ENCODE data around the gene KLHL42.

Gene KLHL42

GRCh38 chr12:27780612-27781408 is 777 bp downstream of the KLHL42 start:
- DNase-seq = peak; percentile 55

- peak; percentile 30 for DNase-seq
Observed at GRCh38 chr12:27781680-27782079, 1.6 kb downstream of the KLHL42 start.

DNA sequence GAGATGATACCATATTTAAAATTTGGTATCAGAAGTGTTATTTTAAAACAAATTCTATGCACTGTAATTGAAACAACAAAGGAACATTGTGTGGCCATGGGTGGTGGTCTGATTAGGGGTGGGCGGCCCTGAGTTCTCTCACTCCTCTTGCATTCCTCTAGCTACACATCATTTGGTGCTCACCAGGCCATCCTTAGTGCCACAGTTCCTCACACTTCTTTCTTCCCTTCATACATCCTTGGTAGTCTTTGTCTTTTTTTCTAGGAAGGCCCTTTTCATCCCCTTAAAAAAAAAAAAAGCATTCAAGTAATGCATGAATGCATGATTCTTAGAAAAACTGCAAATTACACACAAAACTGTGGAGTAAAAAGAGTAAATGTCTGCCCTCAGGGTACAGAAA is 2.4 kb downstream of the KLHL42 start:
- DNase-seq = peak; percentile 16

- DNase-seq = no peak
Observed at GRCh38 chr12:27785882-27786570, 6.0 kb downstream of the KLHL42 start.

DNA sequence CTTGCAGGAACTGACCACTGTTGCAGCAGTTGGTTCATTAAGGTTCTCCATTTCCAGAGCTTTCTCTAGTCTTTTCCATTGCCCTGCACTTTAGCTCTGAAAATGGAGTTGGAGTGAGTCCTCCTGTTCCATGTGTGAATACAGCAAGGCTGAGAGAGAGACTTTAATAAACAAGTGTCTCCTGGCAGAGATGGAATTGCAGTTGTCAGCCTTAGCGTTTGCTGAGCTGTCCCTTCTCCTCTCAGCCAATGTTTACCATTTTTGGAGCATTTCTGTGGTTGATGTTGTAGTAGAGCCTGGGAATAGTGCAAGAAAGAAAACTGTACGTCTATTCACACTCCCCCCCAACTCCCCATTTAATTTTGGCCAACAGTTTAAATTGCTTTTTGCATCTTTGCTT is 7.5 kb downstream of the KLHL42 start:
- no peak for DNase-seq

DNA sequence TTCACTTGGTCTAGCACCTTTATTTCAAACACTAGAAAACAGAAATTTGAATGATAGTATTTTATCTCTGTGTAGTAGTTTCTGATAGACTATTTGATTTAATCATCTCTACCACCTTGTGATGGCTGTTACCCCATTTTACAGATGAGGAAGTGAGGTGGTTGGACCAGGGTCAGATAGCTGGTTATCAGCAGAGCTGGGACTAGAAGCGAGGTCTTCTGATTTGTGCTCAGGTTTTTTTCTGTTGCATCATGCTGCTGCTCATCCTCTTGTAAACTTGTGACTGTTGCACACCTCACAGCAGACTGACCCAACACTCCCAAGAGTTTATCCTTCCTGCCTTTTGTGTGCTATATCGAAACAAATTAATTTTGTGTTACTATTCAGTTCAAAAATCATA is 10.1 kb downstream of the KLHL42 start:
- DNase-seq = no peak

DNA sequence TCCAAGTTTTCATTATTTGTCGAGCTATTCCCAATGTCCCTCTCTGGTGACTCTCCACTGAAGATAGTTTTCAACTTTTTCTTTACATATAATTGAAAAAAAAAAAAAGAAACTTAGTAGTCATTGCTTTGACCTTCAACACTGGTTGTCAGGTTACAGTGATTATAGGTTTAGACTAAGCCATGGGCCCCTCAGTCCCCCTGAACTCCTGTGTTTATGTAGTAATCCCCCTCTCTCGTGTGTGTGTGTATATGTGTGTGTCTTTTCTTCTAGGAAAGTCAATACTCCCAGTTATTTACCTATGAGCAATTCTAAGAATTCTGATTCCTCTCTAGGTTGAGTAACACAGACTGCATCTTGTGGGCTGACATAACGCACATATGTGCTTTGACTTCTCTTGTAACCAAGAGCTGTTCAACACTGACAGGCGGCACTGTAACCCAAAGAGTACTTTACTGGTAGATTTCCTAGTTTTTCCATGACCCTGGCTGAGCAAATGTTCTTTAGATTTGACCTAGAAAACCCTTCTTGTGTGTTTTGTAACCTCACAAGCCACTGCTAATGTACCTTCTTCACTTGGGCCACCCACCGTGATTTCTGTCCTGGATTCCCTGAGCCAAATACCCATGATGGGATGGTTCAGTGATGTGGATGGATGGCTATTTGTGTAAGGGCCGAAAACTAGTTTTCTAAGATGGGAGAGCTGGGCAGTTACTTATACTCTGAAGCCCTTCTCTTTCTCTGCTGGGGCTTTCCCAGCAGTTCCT is 15.0 kb downstream of the KLHL42 start:
- no peak for DNase-seq

DNA sequence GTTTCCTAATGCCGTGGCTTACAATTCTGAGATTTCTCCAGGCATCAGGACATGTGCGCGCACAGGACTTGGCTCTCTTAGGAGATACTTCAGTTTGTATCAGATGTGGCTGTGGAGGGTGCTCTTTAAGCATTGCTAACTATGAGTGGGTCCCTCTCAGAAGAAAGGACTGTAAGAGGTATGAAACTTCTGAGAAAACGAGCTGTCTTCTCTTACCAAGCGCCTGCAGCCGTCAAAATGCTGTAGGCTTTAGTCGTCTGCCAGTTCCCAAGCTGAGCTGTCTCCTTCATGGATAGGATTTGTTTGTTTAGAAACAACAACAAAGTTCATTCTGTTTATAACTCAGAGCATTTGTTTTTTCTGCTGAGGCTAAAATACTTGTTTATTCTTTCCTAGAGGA is 16.1 kb downstream of the KLHL42 start:
- no peak for DNase-seq

DNA sequence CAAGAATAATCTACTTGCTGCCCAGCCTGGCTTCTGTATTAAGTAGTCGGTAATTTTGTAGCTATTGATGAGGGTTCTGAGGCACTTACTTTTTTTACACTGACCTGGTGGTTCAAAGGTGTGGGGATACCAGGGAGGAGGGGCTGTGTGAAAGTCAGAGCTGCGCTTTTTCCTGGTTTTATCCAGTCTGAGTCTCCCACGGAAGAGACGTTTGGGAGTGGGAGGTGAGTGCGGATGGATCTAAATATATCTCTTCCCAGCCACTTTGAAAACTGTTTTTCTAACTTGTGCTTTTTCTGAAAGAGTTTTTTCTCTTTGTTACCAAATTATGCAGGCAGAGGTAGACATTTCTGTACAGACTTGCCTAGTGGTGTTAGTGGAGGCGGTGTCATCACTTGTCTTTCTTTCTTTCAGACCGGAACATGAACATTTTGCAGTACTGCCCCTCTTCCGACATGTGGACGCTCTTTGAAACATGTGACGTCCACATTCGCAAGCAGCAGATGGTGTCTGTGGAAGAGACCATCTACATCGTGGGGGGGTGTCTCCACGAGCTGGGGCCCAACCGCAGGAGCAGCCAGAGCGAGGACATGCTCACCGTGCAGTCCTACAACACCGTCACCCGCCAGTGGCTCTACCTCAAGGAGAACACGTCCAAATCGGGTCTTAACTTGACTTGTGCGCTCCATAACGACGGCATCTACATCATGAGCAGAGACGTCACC is 17.4 kb downstream of the KLHL42 start:
- no peak for DNase-seq

DNA sequence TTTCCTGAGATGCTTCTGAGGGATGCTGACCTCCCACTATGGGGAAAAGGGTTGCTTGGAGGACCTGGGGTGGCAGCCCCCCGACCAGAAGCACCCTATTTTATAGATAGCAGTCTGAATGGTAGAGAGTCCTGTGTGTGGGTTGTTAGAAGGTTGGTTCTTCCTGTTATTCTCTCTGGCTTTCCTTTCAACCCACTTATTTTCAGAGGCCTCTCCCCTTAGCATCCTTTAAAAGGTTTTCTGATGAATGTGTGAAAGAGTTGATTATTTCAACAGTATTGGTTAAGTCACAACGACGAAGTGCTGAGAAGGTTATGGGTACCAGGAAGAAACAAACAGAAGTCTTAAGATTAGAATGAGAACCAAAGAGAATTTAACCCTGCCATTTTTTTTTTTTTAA is 20.8 kb downstream of the KLHL42 start:
- DNase-seq = no peak

DNA sequence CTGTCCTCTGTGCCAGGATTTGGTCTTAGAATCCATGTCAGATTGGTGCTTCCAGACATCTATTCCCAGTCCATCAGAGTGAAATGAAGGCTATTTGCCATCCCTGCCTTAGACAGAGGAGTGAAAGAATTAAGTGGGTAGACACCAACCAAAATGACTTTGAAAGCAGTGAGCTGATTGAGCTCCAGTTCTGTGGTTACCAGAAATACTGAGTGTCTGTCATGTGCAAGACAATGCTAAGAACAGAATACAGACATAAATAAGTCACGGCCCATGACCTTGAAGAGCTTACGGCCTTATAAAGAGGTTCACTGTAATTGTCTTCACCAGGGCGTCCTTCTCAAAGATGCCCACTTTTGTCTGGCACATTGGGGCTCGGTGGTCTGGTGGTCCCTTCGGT is 21.6 kb downstream of the KLHL42 start:
- no peak for DNase-seq

- DNase-seq = no peak
Observed at GRCh38 chr12:27802511-27802910, 22.5 kb downstream of the KLHL42 start.

GRCh38 chr12:27802936-27803335 is 22.9 kb downstream of the KLHL42 start:
- no peak for DNase-seq

GRCh38 chr12:27805238-27805637 is 25.2 kb downstream of the KLHL42 start:
- DNase-seq = no peak

DNA sequence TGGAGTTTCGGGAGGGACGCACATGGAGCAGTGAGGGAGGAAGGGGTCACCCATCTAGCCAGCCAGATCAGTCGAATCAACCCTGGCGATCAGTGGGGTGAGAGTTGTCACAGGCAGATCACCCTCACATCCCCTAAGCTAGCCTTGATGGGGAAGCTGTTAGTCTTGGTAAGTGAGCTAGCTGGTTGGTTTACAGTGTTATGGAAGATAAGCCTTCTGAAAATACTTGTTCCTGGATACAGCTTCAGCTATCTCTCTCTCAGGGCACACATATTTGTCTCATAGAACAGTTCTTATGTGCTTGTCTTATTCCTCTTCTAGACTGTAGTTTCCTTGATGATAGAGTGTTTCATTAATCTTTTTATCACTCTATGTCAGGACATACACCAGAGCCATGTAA is 26.2 kb downstream of the KLHL42 start:
- DNase-seq = no peak

GRCh38 chr12:27807063-27807703 is 27.1 kb downstream of the KLHL42 start:
- no peak for DNase-seq

- DNase-seq = no peak
Observed at GRCh38 chr12:27808841-27809240, 28.8 kb downstream of the KLHL42 start.

- no peak for DNase-seq
Observed at GRCh38 chr12:27810756-27811155, 30.7 kb downstream of the KLHL42 start.

DNA sequence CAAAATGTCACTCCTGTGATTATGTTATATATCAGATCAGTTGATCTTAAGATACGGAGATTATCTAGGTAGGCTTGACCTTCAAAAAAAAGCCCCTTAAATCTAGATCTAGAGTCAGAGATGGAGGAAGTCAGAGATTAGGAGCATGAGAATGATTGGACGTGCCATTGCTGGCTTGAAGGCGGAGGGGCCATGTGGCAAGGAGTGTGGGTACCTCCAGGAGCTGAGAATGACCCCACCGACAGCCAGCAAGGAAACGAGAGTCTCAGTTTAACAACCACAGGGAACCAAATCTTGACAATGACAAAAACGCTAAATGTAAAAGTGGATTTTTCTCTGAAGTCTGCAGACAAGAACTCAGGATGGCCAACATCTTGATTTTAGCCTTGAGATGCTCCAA is 32.5 kb downstream of the KLHL42 start:
- DNase-seq = no peak

DNA sequence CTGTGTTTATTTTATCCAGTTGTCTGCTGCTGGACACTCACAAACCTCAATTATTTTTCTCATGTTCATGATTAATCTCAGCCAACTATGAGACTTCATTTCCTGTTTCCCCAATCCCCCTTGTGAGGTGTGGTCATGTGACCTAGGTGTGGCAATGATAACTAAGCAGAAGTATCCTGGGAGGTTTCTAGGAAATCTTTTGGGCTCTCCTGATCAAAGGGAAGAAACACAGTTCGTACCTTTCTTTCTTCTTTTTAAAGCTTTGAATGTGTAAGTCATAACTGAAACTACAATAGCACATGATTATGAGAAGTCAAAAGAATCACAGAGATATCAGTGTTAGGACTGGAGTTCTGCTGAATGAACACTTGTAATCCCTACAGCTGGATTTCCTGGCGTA is 34.4 kb downstream of the KLHL42 start:
- no peak for DNase-seq

DNA sequence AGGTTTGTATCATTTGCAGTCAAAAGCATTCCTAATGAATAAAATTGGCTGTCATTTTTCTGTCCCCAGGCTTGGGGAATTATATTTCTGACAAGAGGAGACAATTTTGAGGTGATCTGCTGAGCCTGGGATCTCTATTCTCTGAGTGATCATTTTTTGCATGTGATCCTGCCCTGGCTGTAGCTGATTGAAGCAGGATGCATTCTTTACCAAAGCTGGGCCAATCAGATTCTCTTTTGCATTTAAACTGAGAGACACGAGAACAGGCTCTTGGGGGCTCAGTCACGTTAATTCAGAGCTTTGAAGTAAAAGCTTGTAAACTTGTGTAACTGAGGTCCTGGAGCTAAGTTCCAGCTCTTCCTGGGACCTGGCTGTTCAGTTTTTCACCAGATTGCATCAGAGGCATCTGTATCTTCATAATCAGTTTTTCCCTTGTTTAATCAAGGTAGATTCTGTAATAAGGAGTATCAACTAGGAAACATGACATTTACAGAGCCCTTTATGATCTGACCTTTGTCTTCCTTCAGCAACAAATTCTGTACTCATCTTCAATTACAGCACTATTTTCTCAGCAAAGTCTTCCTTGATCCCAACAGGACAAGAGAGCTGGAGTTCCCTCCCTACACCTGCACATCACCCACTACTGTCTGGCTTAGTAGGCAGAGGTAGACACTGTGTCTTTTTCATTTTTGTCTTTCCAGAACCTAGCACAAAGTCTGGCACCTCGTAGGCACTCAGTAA is 35.0 kb downstream of the KLHL42 start:
- no peak for DNase-seq

- no peak for DNase-seq
Observed at GRCh38 chr12:27817766-27818165, 37.7 kb downstream of the KLHL42 start.
